HG02884 (cell line): ENCODE results near the gene FSTL1.

Source experiments
- ATAC-seq: cut with Tn5 transposase; IDR thresholded peaks from one replicate; pipeline ENCODE4 v1.9.1; 2021; ENCODE audit warnings: mild to moderate bottlenecking, moderate library complexity; ENCODE audit not compliant: unreplicated experiment

Gene FSTL1

GRCh38 chr3:120450600-120451271 lies at the start of gene FSTL1:
FSTL1 (minus strand) TSS chr3:120450992; CDS start chr3:120450746, 246 bp downstream.
- ATAC-seq, result no peak

GRCh38 chr3:120498556-120499346 lies 48.0 kb upstream of the FSTL1 start:
- ATAC-seq, result no peak

GRCh38 chr3:120497818-120498217 lies 47.0 kb upstream of the FSTL1 start:
- no peak for ATAC-seq

- no peak for ATAC-seq
These were observed 46.5 kb upstream of the FSTL1 start for GRCh38 chr3:120497336-120497735.

GRCh38 chr3:120496278-120497002 lies 45.6 kb upstream of the FSTL1 start:
- no peak for ATAC-seq

- ATAC-seq, result no peak
These were observed 45.0 kb upstream of the FSTL1 start for GRCh38 chr3:120495809-120496208.

- no peak for ATAC-seq
These were observed 41.3 kb upstream of the FSTL1 start for GRCh38 chr3:120492103-120492502.

GRCh38 chr3:120489421-120489820 lies 38.6 kb upstream of the FSTL1 start:
- no peak for ATAC-seq

- no peak for ATAC-seq
These were observed 37.5 kb upstream of the FSTL1 start for GRCh38 chr3:120488296-120488695.

GRCh38 chr3:120487191-120487650 lies 36.4 kb upstream of the FSTL1 start:
- no peak for ATAC-seq

GRCh38 chr3:120481081-120481480 lies 30.3 kb upstream of the FSTL1 start:
- no peak for ATAC-seq

- ATAC-seq, result no peak
These were observed 27.0 kb upstream of the FSTL1 start for GRCh38 chr3:120477781-120478180.

- no peak for ATAC-seq
These were observed 25.1 kb upstream of the FSTL1 start for GRCh38 chr3:120475722-120476377.

- ATAC-seq, result no peak
These were observed 23.3 kb upstream of the FSTL1 start for GRCh38 chr3:120473896-120474675.

GRCh38 chr3:120473389-120473788 lies 22.6 kb upstream of the FSTL1 start:
- no peak for ATAC-seq

GRCh38 chr3:120472121-120472844 lies 21.5 kb upstream of the FSTL1 start:
- ATAC-seq, result no peak

- ATAC-seq, result no peak
These were observed 20.9 kb upstream of the FSTL1 start for GRCh38 chr3:120471643-120472042.

- ATAC-seq, result no peak
These were observed 20.1 kb upstream of the FSTL1 start for GRCh38 chr3:120470870-120471269.

- ATAC-seq, result no peak
These were observed 19.1 kb upstream of the FSTL1 start for GRCh38 chr3:120469882-120470301.

GRCh38 chr3:120469440-120469839 lies 18.6 kb upstream of the FSTL1 start:
- no peak for ATAC-seq
